Liver (tissue), 9 donors: ENCODE data around the gene SPTLC1. TPM values are rescaled to one million over a fixed set of nuclear protein-coding genes. Genes with fewer than 3 reads are reported as not detected.

Experiments used
- DNase-seq: peaks from one replicate; pipeline ENCODE4 v3.0.0-alpha.2; 2017; ENCODE audit warnings: low spot score
- H3K27ac ChIP-seq, 2 donors: one replicate each; pipeline ENCODE4 v1.7.0; 2013; ENCODE audit warnings: inconsistent platforms in 2 of 2, low read length in 2 of 2, control low read depth in 1 of 2, low read depth in 1 of 2, mild to moderate bottlenecking in 1 of 2
- H3K27me3 ChIP-seq, 4 donors: one replicate each; pipeline versions ENCODE4 v1.6.1 to v1.7.0; 2013; ENCODE audit warnings: low read length in 3 of 4, inconsistent platforms in 1 of 4, mild to moderate bottlenecking in 1 of 4, moderate library complexity in 1 of 4; ENCODE audit not compliant: control insufficient read depth in 4 of 4, insufficient read depth in 4 of 4
- H3K36me3 ChIP-seq, 4 donors: one replicate each; pipeline versions ENCODE4 v1.6.1 to v1.7.0; 2013; ENCODE audit warnings: low read length in 3 of 4, mild to moderate bottlenecking in 3 of 4, low read depth in 1 of 4, moderate library complexity in 1 of 4; ENCODE audit not compliant: control insufficient read depth in 4 of 4, insufficient read depth in 3 of 4
- H3K4me1 ChIP-seq, 4 donors: one replicate each; pipeline versions ENCODE4 v1.6.1 to v1.7.0; 2013; ENCODE audit warnings: low read length in 3 of 4, mild to moderate bottlenecking in 3 of 4, moderate library complexity in 1 of 4; ENCODE audit not compliant: control insufficient read depth in 4 of 4, insufficient read depth in 4 of 4
- H3K4me3 ChIP-seq, 3 donors: one replicate each; pipeline versions ENCODE4 v1.6.1 to v1.7.0; 2013; ENCODE audit warnings: low read length in 3 of 3, control low read depth in 1 of 3, low read depth in 1 of 3, mild to moderate bottlenecking in 1 of 3
- H3K9ac ChIP-seq, 2 donors: one replicate each; pipeline ENCODE4 v1.7.0; 2013; ENCODE audit warnings: low read length in 2 of 2, mild to moderate bottlenecking in 2 of 2, moderate library complexity in 2 of 2, control low read depth in 1 of 2, low read depth in 1 of 2
- H3K9me3 ChIP-seq, 4 donors: one replicate each; pipeline versions ENCODE4 v1.6.1 to v1.7.0; 2013; ENCODE audit warnings: low read length in 3 of 4; ENCODE audit not compliant: control insufficient read depth in 4 of 4
- EGR1 ChIP-seq, 2 donors: IDR thresholded peaks; 2 replicates each; pipeline ENCODE4 v1.6.1; 2016 to 2018; ENCODE audit warnings: antibody characterized with exemption in 2 of 2, low read depth in 2 of 2
- FOXA1 ChIP-seq: IDR thresholded peaks from 2 replicates; pipeline ENCODE4 v1.6.1; 2016; ENCODE audit warnings: antibody characterized with exemption
- FOXA2 ChIP-seq: IDR thresholded peaks from 2 replicates; pipeline ENCODE4 v1.6.1; 2016; ENCODE audit warnings: antibody characterized with exemption
- GABPA ChIP-seq, 2 donors: IDR thresholded peaks in 1 of 2; conservative IDR thresholded peaks in 1 of 2; 2 replicates each; pipeline ENCODE4 v1.6.1; 2016; ENCODE audit warnings: antibody characterized with exemption in 2 of 2, mild to moderate bottlenecking in 1 of 2, moderate library complexity in 1 of 2
- HNF4A ChIP-seq, 2 donors: conservative IDR thresholded peaks; 2 replicates each; pipeline ENCODE4 v1.6.1; 2016; ENCODE audit warnings: antibody characterized with exemption in 2 of 2, mild to moderate bottlenecking in 2 of 2
- HNF4G ChIP-seq: IDR thresholded peaks from 2 replicates; pipeline ENCODE4 v1.6.1; 2016; ENCODE audit warnings: antibody characterized with exemption
- JUND ChIP-seq, 2 donors: IDR thresholded peaks; 2 replicates each; pipeline ENCODE4 v1.6.1; 2016; ENCODE audit warnings: antibody characterized with exemption in 2 of 2
- NR2F2 ChIP-seq: IDR thresholded peaks from 2 replicates; pipeline ENCODE4 v1.6.1; 2016; ENCODE audit warnings: antibody characterized with exemption
- RAD21 ChIP-seq, 2 donors: IDR thresholded peaks; 2 replicates each; pipeline ENCODE4 v1.6.1; 2016; ENCODE audit warnings: antibody characterized with exemption in 2 of 2, mild to moderate bottlenecking in 2 of 2
- RXRA ChIP-seq, 2 donors: IDR thresholded peaks; 2 replicates each; pipeline ENCODE4 v1.6.1; 2017 to 2018; ENCODE audit warnings: antibody characterized with exemption in 2 of 2, mild to moderate bottlenecking in 1 of 2
- SP1 ChIP-seq: IDR thresholded peaks from 2 replicates; pipeline ENCODE4 v1.6.1; 2018; ENCODE audit warnings: antibody characterized with exemption, mild to moderate bottlenecking
- TAF1 ChIP-seq: conservative IDR thresholded peaks from 2 replicates; pipeline ENCODE4 v1.6.1; 2016; ENCODE audit warnings: antibody characterized with exemption, mild to moderate bottlenecking
- YY1 ChIP-seq: IDR thresholded peaks from 2 replicates; pipeline ENCODE4 v1.6.1; 2016; ENCODE audit warnings: antibody characterized with exemption, mild to moderate bottlenecking
- WGBS: extraction: QIAGEN DNeasy Blood & Tissue Kit; methylation state at CpG from one replicate; pipeline ENCODE4 v1.1.7; 2013; 5-methylcytosine and 5-hydroxymethylcytosine counted together
- polyA plus RNA-seq, 2 donors: library from polyadenylated mRNA; stranded (reverse) in 1 of 2; unstranded in 1 of 2; fragments of 200-250 nt in 1 of 2; fragments of >200 nt in 1 of 2; fragmentation: Nextera tagmentation in 1 of 2; extraction: Ambion mirVana in 1 of 2; gene quantifications; one replicate each; pipeline versions ENCODE4 v1.2.1 to v1.2.3, GENCODE V29; 2013 to 2015
- total RNA-seq, 2 donors: library from RNA; depleted of rRNA; stranded (reverse); fragments of >200 nt; gene quantifications; one replicate each; pipeline ENCODE4 v1.2.3, GENCODE V29; 2014
- TF ChIP-seq, protein P1 (sequence below): IDR thresholded peaks from 2 replicates; pipeline ENCODE4 v1.6.1; 2016; ENCODE audit warnings: antibody characterized with exemption, mild to moderate bottlenecking
- TF ChIP-seq, protein P2 (sequence below): IDR thresholded peaks from 2 replicates; pipeline ENCODE4 v1.6.1; 2016; ENCODE audit warnings: antibody characterized with exemption
- TF ChIP-seq, protein P3 (sequence below): IDR thresholded peaks from 2 replicates; pipeline ENCODE4 v1.6.1; 2016; ENCODE audit warnings: antibody characterized with exemption
- TF ChIP-seq, protein P4 (sequence below): IDR thresholded peaks from 2 replicates; pipeline ENCODE4 v1.6.1; 2016; ENCODE audit warnings: antibody characterized with exemption
- TF ChIP-seq, protein P5 (sequence below): fragments of 150-350 bp; IDR thresholded peaks from 2 replicates; pipeline ENCODE4 v1.5.1; 2017; ENCODE audit warnings: improper control_type of control experiment, low read depth, low read length; ENCODE audit not compliant: missing input control
- donor health status: healthy.
- donor health status: healthy.
- donor health status: healthy.
- donor health status: healthy.
- donor health status: healthy.

SPTLC1 gene
- total and polyA plus RNA-seq, 4 donors: 9.9 to 38.0 (median 19.8) TPM

DNA sequence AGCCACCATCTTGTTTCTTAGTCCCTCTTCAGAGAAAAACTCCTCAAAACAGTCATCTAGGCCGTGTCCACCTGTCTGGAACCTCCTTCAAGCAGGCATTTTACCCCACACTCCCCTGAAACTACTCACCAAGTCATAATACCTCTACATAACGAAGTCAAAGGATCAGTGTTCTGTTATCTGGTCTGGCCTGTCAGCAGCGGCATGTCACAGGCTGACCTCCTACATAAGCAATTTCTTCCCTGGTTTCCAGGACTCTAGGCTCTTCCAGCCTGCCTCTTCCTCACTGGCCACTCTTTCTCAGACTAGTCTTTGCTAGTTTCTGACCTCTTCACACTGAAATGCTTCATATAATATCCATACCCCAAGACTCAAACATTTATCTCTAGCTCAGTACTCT, 72.2 kb downstream of the SPTLC1 start:
- Histone ChIP-seq H3K27me3 (no peaks in the 10 kb centered on the region), H3K9ac (no peak overlapping the region), H3K36me3 (peaks cover 6 to 58% (median 52%) of the 10 kb centered on the region in 4 donors), H3K27ac (no peak overlapping the region), H3K4me3 (no peak overlapping the region), H3K9me3 (peaks cover 2 to 8% (median 4%) of the 10 kb centered on the region in 4 donors), H3K4me1 (no peaks in the 10 kb centered on the region)
- WGBS: 96% methylated on average over 3 of the region's 3 CpGs
- TF ChIP-seq, protein P1, sequence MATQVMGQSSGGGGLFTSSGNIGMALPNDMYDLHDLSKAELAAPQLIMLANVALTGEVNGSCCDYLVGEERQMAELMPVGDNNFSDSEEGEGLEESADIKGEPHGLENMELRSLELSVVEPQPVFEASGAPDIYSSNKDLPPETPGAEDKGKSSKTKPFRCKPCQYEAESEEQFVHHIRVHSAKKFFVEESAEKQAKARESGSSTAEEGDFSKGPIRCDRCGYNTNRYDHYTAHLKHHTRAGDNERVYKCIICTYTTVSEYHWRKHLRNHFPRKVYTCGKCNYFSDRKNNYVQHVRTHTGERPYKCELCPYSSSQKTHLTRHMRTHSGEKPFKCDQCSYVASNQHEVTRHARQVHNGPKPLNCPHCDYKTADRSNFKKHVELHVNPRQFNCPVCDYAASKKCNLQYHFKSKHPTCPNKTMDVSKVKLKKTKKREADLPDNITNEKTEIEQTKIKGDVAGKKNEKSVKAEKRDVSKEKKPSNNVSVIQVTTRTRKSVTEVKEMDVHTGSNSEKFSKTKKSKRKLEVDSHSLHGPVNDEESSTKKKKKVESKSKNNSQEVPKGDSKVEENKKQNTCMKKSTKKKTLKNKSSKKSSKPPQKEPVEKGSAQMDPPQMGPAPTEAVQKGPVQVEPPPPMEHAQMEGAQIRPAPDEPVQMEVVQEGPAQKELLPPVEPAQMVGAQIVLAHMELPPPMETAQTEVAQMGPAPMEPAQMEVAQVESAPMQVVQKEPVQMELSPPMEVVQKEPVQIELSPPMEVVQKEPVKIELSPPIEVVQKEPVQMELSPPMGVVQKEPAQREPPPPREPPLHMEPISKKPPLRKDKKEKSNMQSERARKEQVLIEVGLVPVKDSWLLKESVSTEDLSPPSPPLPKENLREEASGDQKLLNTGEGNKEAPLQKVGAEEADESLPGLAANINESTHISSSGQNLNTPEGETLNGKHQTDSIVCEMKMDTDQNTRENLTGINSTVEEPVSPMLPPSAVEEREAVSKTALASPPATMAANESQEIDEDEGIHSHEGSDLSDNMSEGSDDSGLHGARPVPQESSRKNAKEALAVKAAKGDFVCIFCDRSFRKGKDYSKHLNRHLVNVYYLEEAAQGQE: no peak
- TF ChIP-seq RXRA (IDR thresholded peaks at IDR 0.05): no peak
- no peak for TF ChIP-seq NR2F2
- TF ChIP-seq HNF4A (conservative IDR thresholded peaks at IDR 0.05): no peak
- TF ChIP-seq, protein P2, sequence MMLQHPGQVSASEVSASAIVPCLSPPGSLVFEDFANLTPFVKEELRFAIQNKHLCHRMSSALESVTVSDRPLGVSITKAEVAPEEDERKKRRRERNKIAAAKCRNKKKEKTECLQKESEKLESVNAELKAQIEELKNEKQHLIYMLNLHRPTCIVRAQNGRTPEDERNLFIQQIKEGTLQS: no peak
- TF ChIP-seq RAD21 (IDR thresholded peaks at IDR 0.05): no peak
- TF ChIP-seq HNF4G: no peak
- TF ChIP-seq JUND (IDR thresholded peaks at IDR 0.05): no peak
- TF ChIP-seq, protein P3, sequence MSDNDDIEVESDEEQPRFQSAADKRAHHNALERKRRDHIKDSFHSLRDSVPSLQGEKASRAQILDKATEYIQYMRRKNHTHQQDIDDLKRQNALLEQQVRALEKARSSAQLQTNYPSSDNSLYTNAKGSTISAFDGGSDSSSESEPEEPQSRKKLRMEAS: no peak
- no peak for TF ChIP-seq GABPA (IDR thresholded peaks at IDR 0.05 in 1 of 2, conservative IDR thresholded peaks at IDR 0.05 in 1 of 2)
- no peak for TF ChIP-seq FOXA1
- TF ChIP-seq TAF1: no peak
- TF ChIP-seq, protein P4, sequence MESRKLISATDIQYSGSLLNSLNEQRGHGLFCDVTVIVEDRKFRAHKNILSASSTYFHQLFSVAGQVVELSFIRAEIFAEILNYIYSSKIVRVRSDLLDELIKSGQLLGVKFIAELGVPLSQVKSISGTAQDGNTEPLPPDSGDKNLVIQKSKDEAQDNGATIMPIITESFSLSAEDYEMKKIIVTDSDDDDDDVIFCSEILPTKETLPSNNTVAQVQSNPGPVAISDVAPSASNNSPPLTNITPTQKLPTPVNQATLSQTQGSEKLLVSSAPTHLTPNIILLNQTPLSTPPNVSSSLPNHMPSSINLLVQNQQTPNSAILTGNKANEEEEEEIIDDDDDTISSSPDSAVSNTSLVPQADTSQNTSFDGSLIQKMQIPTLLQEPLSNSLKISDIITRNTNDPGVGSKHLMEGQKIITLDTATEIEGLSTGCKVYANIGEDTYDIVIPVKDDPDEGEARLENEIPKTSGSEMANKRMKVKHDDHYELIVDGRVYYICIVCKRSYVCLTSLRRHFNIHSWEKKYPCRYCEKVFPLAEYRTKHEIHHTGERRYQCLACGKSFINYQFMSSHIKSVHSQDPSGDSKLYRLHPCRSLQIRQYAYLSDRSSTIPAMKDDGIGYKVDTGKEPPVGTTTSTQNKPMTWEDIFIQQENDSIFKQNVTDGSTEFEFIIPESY: no peak
- TF ChIP-seq, protein P5, sequence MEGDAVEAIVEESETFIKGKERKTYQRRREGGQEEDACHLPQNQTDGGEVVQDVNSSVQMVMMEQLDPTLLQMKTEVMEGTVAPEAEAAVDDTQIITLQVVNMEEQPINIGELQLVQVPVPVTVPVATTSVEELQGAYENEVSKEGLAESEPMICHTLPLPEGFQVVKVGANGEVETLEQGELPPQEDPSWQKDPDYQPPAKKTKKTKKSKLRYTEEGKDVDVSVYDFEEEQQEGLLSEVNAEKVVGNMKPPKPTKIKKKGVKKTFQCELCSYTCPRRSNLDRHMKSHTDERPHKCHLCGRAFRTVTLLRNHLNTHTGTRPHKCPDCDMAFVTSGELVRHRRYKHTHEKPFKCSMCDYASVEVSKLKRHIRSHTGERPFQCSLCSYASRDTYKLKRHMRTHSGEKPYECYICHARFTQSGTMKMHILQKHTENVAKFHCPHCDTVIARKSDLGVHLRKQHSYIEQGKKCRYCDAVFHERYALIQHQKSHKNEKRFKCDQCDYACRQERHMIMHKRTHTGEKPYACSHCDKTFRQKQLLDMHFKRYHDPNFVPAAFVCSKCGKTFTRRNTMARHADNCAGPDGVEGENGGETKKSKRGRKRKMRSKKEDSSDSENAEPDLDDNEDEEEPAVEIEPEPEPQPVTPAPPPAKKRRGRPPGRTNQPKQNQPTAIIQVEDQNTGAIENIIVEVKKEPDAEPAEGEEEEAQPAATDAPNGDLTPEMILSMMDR: no peak
- no peak for TF ChIP-seq YY1
- no peak for TF ChIP-seq FOXA2
- no peak for TF ChIP-seq SP1
- no peak for TF ChIP-seq EGR1 (IDR thresholded peaks at IDR 0.05; ENCODE audit: low read depth in 2 of 2)
- DNase-seq: no peak
